ENCODE data around the gene ULK1.
"Not testable (repeated sequence)": the region's sequence is repeated elsewhere in the genome, so short reads cannot be mapped to it uniquely, and the experiment has no call there.

The ULK1 gene

DNA sequence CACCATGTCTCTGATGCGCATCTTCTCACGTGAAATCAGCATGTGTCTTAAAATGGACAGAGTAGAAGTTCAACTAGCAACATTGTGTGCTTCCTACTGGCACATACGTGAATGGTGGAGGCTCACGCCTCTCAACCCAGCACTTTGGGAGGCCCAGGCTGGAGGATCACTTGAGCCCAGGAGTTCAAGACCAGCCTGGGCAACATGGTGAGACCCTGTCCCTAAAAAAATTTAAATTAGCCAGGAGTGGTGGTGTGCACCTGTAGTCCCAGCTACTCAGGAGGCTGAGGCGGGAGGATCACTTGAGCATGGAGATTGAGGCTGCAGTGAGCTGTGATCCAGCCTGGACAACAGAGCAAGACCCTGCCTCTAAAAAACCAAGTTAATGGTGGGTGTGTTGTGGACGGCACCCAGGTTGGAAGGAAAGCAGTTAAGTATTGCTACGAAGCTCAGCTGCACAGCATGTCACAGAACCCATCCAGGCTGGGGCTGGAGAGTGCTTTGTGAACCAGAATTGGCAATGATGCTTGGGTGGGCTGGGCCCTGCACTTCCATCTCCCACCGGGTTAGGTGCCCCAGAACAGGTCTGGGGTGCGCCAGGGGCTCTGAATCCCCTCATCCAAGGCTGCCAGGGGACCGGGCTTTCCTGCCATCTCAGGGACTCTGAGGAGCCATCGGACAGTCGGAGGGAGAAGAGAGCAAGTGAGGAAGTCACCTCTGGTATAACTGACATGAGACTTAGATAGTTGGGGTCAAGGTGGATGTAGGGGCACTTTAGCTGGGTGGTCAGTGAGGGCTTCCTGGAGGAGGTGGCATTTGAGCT is 33.0 kb upstream of the ULK1 start:
- no peak for DNase-seq (ENCODE audit: low read depth in 3 of 3)

DNA sequence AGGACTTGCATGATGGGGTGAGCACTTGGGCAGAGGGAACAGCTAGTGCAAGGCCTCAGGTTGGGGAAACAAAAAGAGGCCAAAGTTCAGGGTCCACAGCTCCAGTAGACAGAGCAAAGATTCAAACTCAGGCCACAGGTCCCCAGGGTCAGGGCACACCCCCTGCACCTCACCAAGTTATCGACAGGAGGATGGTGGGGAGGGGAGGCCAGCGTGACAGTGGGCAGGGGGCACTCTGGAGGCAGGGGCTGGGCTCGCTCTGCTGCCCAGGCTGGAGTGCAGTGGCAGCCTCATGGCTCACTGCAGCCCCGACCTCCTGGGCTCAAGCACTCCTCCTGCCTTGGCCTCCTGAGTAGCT is 32.4 kb upstream of the ULK1 start:
- DNase-seq (ENCODE audit: low read depth in 3 of 3), result no peak

GRCh38 chr12:131862600-131862993 is 31.8 kb upstream of the ULK1 start:
- no peak for DNase-seq (ENCODE audit: low read depth in 3 of 3)

DNA sequence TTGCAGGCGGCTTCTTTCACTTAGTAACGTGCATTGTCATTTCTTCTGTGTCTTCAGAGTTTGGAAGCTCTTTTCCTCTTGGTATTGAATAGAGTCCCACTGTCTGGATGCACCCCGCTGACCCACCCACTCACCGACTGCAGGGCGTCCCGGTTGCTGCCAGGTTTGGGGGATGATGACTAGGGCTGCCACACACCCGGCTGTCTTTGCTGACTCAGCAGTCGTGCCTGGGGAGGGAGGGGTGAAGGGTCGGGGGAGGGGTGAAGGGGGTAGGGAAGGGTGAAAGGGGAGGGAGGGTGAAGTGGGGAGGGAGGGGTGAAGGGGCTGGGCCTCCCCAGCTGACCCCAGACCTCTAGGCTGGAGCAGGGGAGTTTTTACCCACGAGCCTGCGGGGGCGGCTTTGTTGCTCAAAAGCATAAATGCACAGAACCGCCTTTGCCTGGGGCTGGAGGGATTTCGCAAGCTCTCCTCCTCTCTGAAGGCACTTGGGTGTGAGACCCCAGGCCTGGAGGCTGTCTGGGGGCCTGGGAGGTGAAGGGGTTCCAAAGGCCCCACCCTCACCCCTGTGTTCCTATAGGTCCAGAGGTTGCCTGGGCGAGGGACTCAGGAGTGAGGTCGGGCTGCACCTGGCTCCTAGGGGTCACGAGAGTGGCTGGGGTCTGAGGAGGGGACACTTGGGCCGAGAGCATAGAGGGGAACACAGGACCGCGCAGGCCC is 31.3 kb upstream of the ULK1 start:
- DNase-seq (ENCODE audit: low read depth in 3 of 3), result no peak

- no peak for DNase-seq (ENCODE audit: low read depth in 3 of 3)
These were observed 30.6 kb upstream of the ULK1 start for GRCh38 chr12:131863711-131864396.

DNA sequence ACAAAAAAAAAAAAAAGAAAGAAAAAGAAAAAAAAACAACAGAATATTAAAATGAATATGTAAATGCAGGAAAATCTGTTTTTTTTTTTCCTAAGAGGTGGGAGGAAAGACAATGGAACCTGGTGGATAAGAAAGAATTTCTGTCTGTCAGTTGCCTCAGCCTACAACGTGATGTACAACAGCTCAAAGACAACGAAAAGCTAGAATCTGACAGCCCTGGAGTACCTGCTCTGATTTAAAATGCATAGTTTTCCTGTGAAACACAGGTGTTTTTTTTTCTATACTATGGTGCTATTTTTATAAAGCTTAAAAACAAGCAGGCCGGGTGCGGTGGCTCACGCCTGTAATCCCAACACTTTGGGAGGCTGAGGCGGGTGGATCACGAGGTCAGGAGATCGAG is 30.0 kb upstream of the ULK1 start:
- DNase-seq (ENCODE audit: low read depth in 3 of 3), result no peak

DNA sequence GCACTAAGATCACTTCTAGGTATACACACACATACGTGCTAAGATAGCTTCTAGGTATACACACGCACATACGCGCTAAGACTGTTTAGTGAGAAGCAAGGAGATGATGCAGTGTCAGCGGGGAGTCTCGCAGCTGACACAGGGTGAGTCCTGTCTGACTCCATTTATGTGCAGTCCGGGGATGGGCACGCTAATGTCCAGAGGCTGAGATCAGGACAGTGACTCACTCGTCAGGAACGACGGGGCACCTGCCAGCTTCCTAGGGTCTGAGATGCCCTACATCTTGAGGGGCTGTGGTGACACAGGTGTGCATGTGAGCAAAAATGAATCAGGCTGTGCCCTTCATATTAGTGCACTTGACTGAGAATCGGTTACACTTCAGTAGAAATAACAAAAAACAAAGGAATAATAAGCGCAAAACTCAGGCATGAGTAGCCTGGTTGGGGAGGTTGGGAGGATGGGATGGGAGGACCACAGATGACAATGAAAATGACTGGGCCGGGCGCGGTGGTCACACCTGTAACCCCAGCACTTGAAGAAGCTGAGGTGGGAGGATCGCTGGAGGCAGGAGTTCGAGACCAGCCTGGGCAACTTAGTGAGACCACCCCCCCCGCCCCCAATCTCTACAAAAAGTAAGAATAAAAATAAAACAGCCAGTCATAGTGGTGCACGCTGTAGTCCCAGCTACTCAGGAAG is 29.1 kb upstream of the ULK1 start:
- no peak for DNase-seq (ENCODE audit: low read depth in 3 of 3)

DNA sequence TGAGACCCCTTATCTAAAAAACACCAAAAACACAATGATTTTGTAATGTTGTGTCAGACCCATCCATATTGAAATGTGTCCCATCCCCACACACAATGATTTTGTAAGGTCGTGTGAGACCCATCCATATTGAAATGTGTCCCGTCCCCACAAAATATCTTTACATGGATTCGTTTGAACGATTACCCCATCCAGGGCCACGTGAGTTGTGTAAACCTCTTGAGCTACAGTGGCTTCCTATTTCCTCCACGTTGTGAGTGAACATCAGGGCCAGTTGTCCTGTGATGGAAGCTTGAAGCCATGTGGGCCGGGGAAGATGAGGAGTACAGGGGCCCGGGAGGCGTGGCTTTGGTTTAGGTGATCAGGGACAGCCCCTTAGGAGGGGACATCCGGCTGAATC is 27.0 kb upstream of the ULK1 start:
- DNase-seq (ENCODE audit: low read depth in 3 of 3), result no peak

DNA sequence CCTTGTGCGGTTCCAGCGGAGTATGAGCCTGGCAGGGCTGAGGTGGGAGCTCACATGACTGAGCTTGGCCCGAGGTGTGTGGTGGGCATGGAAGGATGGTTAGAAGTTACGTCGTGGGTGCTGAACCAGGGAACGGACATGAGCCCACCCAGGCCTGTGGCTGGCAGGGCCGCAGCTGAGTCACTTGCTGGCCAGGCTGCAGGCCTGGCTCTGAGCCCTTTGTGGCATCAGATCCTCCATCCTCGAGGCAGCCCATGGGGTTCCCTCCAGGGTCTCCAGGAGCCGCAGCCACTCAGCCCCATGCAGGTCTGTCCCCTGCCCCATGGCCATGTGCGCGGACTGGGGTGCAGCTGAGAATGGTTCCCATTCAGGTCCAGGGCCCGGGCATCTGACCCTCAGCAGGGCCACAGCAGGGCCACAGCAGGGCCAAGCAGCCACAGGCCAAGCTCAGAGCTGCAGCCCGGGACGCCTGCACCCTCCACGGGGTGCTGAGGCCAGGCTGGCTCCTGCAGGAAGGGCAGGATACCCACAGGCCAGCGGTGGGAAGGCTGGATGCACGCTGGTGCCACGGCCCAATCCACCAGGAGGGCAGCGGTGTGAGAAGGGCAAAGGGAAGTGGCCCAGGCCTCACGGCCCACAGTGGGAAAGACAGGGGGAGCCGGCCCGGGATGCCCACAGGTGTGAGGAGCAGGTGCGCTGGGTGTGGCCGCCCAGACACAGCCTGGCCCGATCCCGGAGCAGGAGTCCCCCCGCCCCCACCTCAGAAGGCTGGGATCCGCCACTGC is 26.3 kb upstream of the ULK1 start:
- DNase-seq (ENCODE audit: low read depth in 3 of 3), result no peak

GRCh38 chr12:131869871-131870418 is 24.5 kb upstream of the ULK1 start:
- no peak for DNase-seq (ENCODE audit: low read depth in 3 of 3)

DNA sequence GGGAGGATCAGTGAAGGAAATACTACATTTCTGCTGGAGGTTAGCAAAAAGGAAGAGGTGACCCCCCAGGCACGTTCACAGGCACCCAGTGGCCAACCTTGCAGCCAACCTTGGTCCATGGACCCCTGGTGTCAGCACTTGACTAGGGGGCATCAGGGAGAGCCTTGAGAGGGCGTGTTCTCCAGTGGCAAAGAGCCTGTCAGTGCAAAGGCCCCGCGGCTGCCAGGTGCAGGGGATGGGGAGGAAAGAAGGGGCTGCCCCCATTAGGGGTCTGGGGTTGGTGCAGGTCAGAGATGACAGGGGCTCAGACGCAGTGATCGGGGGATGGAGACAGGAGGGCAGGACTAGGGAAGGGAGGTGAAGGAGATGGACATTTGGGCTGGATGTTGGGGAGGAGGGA is 22.7 kb upstream of the ULK1 start:
- DNase-seq (ENCODE audit: low read depth in 3 of 3), result no peak

DNA sequence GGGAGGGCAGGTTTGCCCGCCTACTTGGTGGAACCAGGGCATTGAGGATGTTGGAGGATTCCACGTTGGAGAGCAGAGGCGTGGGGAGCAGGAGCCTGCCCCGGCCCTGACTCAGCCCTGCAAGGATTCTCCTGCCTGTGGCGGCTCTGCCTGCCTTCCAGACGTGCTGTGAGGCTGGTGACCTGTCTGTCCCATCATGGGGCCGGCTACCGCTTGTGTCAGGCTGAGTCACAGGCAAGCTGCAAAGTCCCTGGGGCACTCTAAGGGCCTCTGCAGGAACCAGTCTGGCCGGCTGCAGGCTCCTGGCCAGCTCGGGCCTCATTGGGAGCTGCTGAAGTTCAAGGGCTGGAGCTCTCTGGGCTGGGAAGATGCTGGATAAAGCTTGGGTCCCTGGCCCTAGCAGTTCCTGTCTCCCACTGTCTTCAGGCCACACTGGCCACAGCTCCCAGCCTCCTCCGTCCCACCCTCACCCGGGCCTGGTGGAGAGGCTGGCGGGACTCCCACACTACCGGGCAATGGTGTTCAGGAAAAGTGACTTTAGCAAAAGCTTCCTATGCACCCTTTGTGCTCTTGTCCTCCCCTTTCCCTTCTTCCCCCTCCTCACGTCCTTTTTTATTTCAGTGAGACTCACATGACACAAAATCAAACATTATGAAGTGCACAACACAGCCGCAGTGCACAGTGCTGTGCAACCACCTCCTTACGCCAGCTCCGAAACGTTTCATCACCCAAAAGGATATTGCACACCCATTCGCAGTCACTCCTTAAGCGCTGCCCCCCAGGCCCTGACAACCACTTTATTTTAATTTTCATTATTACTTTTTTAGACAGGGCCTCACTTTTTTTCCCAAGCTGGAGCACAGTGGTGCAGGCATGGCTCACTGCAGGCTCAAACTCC is 22.0 kb upstream of the ULK1 start:
- DNase-seq (ENCODE audit: low read depth in 3 of 3), result no peak

GRCh38 chr12:131873293-131873692 is 21.1 kb upstream of the ULK1 start:
- DNase-seq (ENCODE audit: low read depth in 3 of 3), result no peak

DNA sequence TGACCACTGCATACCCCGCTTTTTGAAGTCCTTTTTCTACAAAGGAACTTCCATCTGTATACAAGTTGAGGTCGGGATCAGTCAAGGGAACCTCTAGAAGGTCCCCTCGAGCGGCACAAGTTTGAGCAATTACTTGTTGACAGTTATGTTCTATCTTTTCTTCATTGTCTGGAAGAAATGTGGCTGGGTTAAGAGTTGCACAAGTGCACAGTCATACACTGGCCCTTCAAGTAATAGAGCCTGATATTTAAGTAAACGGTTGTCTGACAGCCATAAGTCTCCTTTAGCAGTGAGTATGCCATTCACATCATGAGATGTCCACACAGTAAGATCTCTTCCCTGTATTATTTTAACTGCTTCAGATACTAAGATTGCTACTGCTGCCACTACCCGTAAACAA is 19.4 kb upstream of the ULK1 start:
- DNase-seq (ENCODE audit: low read depth in 3 of 3), result not testable (repeated sequence)

- not testable (repeated sequence) for DNase-seq (ENCODE audit: low read depth in 3 of 3)
These were observed 17.2 kb upstream of the ULK1 start for GRCh38 chr12:131877216-131877615.

DNA sequence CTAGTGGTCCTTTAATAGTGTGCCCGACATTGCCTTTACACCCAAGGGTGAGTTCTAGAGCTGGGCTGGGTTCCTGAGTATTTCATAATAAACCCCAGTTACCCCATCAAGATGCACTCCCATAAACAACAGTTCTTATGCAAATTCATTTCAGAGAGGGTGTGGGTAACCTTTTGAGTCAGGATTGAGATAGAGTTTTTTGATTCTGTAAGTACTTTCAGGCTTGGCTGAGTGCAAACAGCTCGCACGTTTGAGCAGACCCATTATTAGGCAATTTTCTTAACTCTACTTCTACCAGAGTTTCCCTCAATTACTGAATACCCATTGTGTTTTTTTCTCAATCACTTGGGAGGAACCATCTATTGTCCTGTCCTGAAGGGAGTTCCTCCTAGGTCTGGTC is 16.0 kb upstream of the ULK1 start:
- DNase-seq (ENCODE audit: low read depth in 3 of 3), result not testable (repeated sequence)

GRCh38 chr12:131882804-131883520 is 11.5 kb upstream of the ULK1 start:
- no peak for DNase-seq (ENCODE audit: low read depth in 3 of 3)

- DNase-seq (ENCODE audit: low read depth in 3 of 3), result no peak
These were observed 10.9 kb upstream of the ULK1 start for GRCh38 chr12:131883521-131883900.

GRCh38 chr12:131885076-131885475 is 9.3 kb upstream of the ULK1 start:
- DNase-seq (ENCODE audit: low read depth in 3 of 3), result not testable (repeated sequence)

Data from stimulated activated CD4-positive, alpha-beta T cell treated with anti-CD3 and anti-CD28 coated beads, TNF-alpha, amount 100 ng/mL, for 4 hours (primary cell).